ENCODE data around the gene KRT3.

GRCh38 chr12:52772772-52773171 is 23.1 kb downstream of the KRT3 start:
- TF ChIP-seq POLR2A (IDR thresholded peaks at IDR 0.05; ENCODE audit: low read depth, low read length) (no peak), TAF1 (IDR thresholded peaks at IDR 0.05; ENCODE audit: borderline replicate concordance, low read depth, low read length) (no peak)
